HG02678 (cell line): ENCODE data around the gene ABCA7.

ENCODE experiments used
- ATAC-seq: cut with Tn5 transposase; IDR thresholded peaks from one replicate; pipeline ENCODE4 v1.9.1; 2021; ENCODE audit warnings: mild to moderate bottlenecking, moderate library complexity; ENCODE audit not compliant: unreplicated experiment

ABCA7 gene

DNA sequence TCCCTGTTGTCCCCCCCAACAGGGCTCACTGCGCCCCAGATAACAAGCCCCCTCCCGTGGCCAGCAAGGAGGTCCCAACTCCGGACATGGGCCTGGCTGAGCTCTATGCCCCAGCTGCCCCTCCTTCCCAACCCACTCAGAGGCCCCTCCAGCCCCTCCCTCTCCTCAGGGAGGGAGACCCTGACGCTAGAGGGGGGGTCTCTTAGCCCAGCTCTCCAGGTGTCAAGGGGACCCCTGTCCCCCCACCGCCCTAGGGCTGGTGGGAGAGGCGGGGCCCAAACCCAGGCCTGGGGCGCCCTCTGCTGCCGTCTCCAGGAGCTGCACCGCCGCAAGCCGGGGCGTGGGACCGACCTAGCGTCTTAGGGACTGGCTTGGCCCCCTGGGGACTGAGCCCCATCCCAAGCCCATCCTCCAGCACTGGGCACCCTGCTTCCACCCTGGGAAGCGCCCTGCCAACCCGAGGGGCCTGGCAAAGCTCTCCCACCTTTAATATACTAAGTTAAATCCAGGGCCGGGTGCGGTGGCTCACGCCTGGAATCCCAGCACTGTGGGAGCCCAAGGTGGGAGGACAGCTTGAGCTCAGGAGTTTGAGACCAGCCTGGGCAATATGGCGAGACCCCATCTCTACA, 38.3 kb upstream of the ABCA7 start:
- ATAC-seq: no peak

- ATAC-seq: no peak
Observed at GRCh38 chr19:1002600-1002999, 37.3 kb upstream of the ABCA7 start.

DNA sequence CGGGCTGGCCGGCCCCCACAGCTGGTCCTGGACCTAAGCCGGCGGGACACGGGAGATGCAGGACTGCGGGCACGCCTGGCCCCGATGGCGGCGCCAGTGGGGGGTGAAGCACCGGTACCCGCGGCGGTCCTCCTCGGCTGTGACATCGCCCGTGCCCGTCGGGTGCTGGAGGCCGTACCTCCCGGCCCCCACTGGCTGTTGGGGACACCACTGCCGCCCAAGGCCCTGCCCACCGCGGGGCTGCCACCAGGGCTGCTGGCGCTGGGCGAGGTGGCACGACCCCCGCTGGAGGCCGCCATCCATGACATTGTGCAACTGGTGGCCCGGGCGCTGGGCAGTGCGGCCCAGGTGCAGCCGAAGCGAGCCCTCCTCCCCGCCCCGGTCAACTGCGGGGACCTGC, 36.6 kb upstream of the ABCA7 start:
- ATAC-seq: no peak

DNA sequence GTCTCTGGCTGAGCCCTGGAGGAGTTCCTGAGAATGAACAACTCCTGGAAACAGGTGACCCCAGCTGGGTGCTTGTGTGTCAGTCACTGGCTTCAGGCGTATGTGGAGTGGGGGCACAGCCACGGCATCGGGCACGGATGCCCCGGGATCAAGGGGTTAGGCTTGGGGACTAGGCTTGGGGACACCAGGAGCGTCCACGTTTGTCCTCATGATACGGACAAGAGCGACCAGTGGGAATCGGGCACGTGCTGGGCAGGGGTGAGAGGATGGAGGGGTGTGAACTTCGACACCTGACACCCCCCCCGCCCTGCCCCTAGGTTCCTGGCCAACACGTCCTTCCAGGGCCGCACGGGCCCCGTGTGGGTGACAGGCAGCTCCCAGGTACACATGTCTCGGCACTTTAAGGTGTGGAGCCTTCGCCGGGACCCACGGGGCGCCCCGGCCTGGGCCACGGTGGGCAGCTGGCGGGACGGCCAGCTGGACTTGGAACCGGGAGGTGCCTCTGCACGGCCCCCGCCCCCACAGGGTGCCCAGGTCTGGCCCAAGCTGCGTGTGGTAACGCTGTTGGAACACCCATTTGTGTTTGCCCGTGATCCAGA, 35.6 kb upstream of the ABCA7 start:
- no peak for ATAC-seq

DNA sequence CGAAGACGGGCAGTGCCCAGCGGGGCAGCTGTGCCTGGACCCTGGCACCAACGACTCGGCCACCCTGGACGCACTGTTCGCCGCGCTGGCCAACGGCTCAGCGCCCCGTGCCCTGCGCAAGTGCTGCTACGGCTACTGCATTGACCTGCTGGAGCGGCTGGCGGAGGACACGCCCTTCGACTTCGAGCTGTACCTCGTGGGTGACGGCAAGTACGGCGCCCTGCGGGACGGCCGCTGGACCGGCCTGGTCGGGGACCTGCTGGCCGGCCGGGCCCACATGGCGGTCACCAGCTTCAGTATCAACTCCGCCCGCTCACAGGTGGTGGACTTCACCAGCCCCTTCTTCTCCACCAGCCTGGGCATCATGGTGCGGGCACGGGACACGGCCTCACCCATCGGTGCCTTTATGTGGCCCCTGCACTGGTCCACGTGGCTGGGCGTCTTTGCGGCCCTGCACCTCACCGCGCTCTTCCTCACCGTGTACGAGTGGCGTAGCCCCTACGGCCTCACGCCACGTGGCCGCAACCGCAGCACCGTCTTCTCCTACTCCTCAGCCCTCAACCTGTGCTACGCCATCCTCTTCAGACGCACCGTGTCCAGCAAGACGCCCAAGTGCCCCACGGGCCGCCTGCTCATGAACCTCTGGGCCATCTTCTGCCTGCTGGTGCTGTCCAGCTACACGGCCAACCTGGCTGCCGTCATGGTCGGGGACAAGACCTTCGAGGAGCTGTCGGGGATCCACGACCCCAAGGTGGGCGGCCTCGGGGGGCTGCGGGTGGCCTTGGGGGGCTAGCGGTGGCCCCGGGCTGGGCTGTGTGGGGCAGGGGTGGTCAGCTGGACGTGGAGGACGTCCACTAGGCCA, 34.9 kb upstream of the ABCA7 start:
- no peak for ATAC-seq

DNA sequence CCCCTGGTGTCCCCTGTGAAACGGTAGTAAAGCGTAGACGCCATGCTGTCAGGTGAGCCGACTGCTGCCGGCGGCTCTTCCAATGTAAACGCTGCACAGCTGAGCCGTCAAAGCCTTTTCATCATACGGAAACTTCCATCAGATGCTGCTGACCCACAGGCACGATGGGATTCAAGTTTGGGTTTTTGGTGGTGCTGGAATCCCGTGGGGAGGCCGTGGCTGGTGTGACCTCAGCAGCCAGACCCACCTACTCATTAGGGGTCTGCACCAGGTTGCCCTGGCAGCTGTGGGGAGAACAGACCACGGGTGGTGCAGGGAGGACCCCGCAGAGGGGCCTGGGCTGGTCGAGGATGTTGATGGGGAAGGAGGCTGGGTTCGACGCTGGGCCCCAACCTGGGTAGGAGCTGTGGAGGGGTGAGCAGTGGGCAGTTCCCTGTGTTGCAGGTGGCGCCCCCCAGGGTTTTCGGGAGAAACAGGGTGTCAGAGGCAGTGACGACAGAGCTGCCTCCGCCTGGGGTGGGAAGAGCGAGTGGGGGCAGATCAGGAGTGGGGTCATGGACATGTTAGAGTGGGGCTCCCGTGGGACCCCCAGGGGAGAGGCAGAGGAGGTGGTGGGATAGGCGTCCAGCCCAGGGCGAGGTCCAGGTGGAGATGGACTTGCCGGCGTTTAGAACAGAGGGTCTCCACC, 33.1 kb upstream of the ABCA7 start:
- no peak for ATAC-seq

DNA sequence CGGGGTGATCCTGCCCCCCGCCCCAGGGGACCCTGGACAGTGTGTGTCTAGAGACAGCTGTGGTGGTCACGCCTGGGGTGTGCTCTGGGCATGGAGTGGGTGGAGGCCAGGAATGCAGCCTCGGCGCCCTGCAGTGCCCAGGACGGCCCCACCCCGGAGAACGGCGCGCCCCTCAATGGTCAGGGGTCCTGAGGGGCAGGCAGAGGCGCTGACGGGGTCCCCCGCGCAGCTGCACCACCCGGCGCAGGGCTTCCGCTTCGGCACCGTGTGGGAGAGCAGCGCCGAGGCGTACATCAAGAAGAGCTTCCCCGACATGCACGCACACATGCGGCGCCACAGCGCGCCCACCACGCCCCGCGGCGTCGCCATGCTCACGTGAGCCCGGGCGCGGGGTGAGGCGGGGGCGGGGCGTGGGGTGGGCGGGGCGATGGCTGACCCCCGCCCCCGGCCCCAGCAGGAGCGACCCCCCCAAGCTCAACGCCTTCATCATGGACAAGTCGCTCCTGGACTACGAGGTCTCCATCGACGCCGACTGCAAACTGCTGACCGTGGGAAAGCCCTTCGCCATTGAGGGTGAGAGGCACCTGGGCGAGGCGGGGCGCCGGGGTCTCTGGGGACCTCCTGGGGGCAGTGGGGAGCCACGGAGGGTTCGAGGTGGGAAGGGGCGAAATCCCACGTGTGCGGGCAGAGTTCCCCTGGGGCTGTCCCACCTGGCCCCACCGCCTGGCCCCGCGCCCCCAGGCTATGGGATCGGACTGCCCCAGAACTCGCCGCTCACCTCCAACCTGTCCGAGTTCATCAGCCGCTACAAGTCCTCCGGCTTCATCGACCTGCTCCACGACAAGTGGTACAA, 32.3 kb upstream of the ABCA7 start:
- no peak for ATAC-seq

- ATAC-seq: no peak
Observed at GRCh38 chr19:1008268-1009040, 31.5 kb upstream of the ABCA7 start.

DNA sequence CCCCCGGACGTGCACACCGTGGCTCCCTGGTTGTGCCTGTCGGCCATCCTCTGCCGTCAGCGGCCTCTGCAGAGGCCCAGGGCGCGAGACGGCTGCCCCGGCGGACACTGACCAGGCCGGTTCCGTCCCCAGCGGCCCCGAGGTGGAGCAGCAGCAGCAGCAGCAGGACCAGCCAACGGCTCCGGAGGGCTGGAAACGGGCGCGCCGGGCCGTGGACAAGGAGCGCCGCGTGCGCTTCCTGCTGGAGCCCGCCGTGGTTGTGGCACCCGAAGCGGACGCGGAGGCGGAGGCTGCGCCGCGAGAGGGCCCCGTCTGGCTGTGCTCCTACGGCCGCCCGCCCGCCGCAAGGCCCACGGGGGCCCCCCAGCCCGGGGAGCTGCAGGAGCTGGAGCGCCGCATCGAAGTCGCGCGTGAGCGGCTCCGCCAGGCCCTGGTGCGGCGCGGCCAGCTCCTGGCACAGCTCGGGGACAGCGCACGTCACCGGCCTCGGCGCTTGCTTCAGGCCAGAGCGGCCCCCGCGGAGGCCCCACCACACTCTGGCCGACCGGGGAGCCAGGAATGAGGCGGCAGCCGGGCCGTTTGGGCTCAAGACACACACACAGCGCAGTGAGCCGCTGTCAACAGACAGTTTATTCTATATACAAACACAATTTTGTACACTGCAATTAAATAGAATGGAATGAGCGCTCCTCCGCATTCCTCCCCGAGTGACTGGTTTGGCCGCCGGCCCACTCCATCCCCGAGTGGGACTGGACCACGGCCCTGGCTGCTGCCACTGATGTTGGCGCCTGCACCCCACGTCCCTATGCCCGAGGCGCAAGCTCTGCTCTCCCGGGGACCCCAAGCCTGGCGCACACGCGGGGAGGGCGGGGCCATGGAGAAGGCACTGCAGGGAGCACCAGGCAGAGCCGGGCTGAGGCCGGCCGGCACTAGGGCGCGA, 30.6 kb upstream of the ABCA7 start:
- ATAC-seq: no peak

GRCh38 chr19:1009981-1010538, 29.8 kb upstream of the ABCA7 start:
- no peak for ATAC-seq

DNA sequence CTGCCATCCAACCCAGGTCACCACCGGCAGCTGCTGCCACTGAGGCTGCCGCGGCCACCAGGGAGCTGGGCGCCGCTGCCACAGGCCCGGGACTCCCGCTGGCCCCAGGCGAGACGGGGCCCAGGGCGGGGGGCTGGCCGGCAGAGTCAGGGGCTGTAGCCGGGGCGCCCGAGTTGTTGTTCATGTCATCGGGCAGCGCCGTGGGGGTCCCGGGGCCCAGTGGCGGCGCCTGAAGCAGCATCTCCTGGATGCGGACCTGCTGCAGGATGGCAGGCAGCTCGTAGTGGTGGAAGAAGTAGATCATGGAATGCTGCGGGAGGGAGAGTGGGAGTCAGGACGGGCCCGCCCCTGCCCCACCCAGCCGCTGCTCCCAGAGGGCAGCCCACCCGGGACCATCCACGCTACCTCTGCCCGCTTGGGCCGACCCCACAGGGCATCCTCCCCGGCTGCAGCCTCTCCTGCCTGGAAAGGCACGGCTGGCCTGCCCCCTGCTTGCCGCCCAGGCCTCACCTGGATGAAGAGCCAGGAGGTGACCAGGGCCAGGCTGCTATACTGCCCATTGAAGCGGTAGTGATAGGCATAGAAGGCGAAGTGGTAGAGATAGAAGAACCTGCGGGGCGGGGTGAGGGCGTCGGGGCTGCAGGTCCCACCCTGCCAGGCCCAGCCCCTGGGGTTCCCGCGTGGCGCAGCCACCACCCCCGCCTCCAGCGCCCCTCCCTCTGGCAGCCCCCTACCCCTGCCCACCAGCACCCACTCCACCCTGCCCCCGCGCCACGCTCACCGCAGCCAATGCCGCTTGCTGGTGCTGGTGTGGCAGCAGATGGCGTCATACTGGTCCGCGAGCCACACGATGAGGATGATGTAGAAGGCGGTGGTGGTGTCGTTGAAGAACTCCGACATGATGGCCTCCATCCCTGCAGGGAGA, 29.1 kb upstream of the ABCA7 start:
- no peak for ATAC-seq

- ATAC-seq: no peak
Observed at GRCh38 chr19:1011831-1012333, 28.0 kb upstream of the ABCA7 start.

DNA sequence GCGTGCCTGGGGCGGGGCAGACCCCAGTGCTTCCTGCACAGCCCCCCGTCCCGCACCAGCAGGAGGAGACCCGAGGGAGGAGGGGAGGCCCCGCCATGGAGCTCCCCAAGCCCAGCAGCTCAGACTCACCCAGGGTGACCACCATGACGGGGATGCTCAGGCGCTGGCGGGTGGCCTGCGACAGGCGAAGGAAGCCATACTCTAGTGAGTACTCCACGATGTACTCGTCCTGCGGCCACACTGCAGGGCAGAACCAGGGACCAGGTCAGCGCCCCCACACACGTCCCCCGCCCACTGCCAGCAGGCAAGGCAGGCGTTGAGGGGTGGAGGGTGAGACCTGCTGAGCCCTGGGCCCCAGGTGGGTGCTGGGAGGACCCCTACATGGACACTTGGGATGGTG, 27.6 kb upstream of the ABCA7 start:
- ATAC-seq: no peak

- no peak for ATAC-seq
Observed at GRCh38 chr19:1013218-1013617, 26.7 kb upstream of the ABCA7 start.

DNA sequence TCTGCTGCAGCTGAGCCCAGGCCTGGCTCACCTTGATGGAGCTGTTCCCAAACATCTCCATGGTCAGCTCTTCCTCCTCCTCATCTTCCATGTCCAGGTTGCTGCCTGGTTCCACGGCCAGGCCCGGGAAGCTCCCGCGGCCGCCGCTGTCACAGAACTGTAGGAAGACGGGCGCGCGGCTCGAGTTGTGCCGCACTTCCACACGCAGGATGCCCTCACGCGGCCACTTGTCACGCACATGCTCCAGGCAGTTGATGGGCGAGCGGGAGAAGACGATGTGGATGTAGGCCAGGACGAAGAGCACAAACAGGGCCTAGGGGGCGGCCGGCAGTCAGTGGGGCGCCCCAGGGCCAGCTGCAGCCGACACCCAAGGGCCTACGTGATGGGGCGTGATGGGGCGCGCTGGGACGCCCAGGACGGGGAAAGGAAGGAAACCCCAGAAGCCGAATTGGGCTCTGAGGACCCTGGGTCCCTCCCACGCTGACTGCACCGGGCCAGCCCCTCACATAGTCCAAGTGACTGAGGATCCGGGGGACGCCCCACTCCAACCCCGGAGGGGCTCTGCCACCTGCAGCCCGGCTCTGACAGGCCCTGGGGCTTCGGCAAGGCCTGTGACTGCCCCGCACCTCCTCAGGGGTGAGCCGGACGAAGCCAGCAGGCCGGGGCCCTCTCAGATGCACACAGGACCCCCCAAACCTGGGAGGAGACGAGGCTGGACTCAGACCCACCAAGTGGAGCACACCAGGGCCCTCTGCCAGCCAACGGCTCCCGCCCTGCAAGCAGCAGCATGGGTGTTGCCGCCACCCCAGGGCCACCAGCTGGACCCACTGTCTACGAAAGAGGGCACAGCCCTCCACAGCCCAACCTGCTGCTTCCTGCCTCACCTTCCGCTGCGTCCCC, 25.5 kb upstream of the ABCA7 start:
- no peak for ATAC-seq
